GM18519 (cell line): Measurements from ENCODE around the gene VEGFA.

Experiments
- ATAC-seq: cut with Tn5 transposase; IDR thresholded peaks from one replicate; pipeline ENCODE4 v1.9.1; 2021; ENCODE audit warnings: mild to moderate bottlenecking, moderate library complexity; ENCODE audit not compliant: unreplicated experiment, low FRiP score

VEGFA gene

GRCh38 chr6:43781941-43782704 lies 12.1 kb downstream of the VEGFA start:
- no peak for ATAC-seq

- no peak for ATAC-seq
Observed at GRCh38 chr6:43782764-43783513, 12.9 kb downstream of the VEGFA start.

- no peak for ATAC-seq
Observed at GRCh38 chr6:43784049-43784855, 14.2 kb downstream of the VEGFA start.

GRCh38 chr6:43785220-43785752 lies 15.3 kb downstream of the VEGFA start:
- no peak for ATAC-seq

GRCh38 chr6:43785904-43786303 lies 15.9 kb downstream of the VEGFA start:
- ATAC-seq, result no peak

- no peak for ATAC-seq
Observed at GRCh38 chr6:43786664-43787329, 16.8 kb downstream of the VEGFA start.

- no peak for ATAC-seq
Observed at GRCh38 chr6:43788301-43788700, 18.3 kb downstream of the VEGFA start.

GRCh38 chr6:43789447-43789846 lies 19.4 kb downstream of the VEGFA start:
- no peak for ATAC-seq

- no peak for ATAC-seq
Observed at GRCh38 chr6:43790031-43790430, 20.0 kb downstream of the VEGFA start.

GRCh38 chr6:43791745-43792422 lies 21.9 kb downstream of the VEGFA start:
- no peak for ATAC-seq

GRCh38 chr6:43793154-43793874 lies 23.3 kb downstream of the VEGFA start:
- no peak for ATAC-seq

- no peak for ATAC-seq
Observed at GRCh38 chr6:43793875-43794242, 23.8 kb downstream of the VEGFA start.

GRCh38 chr6:43795421-43795820 lies 25.4 kb downstream of the VEGFA start:
- no peak for ATAC-seq

- no peak for ATAC-seq
Observed at GRCh38 chr6:43796168-43796567, 26.2 kb downstream of the VEGFA start.

- ATAC-seq, result no peak
Observed at GRCh38 chr6:43796903-43797890, 27.2 kb downstream of the VEGFA start.

- ATAC-seq, result no peak
Observed at GRCh38 chr6:43797919-43798318, 27.9 kb downstream of the VEGFA start.

- ATAC-seq, result no peak
Observed at GRCh38 chr6:43798688-43799444, 28.9 kb downstream of the VEGFA start.
